Mucosa of descending colon (tissue), 3 donors: ENCODE data around the gene FAM210B. TPM values are rescaled to one million over a fixed set of nuclear protein-coding genes. Genes with fewer than 3 reads are reported as not detected.
"Not testable (repeated sequence)": the region's sequence is repeated elsewhere in the genome, so short reads cannot be mapped to it uniquely, and the experiment has no call there.

ENCODE experiments used
- ATAC-seq: fragments of 200-7000 bp; cut with Tn5 transposase; one replicate; pipeline ENCODE4 v1.9.1; 2020; ENCODE audit warnings: mild to moderate bottlenecking, moderate library complexity
- DNase-seq, 3 donors: peaks; one replicate each; pipeline ENCODE4 v3.0.0-alpha.2; 2020
- H3K36me3 ChIP-seq: fragments of 200-600 bp; one replicate; pipeline ENCODE4 v1.8.0; 2021; ENCODE audit warnings: low read depth, mild to moderate bottlenecking
- H3K4me1 ChIP-seq: fragments of 200-600 bp; one replicate; pipeline ENCODE4 v1.8.0; 2021; ENCODE audit warnings: low read depth, mild to moderate bottlenecking
- H3K4me3 ChIP-seq: fragments of 200-600 bp; one replicate; pipeline ENCODE4 v1.8.0; 2021; ENCODE audit warnings: mild to moderate bottlenecking
- H3K9me3 ChIP-seq: fragments of 200-600 bp; one replicate; pipeline ENCODE4 v1.8.0; 2021; ENCODE audit warnings: mild to moderate bottlenecking
- CTCF ChIP-seq: fragments of 200-600 bp; IDR thresholded peaks from one replicate; pipeline ENCODE4 v1.8.0; 2022; ENCODE audit warnings: antibody characterized with exemption, mild to moderate bottlenecking
- intact Hi-C, 2 donors: fragments of 100-400 bp; cut with DNase I in 1 of 2; cut with micrococcal nuclease in 1 of 2; formaldehyde crosslinking; loops; one replicate each; pipeline versions ENCODE4 v1.11.0 to v1.11.1; 2022; cut with DNase I, micrococcal nuclease
- total RNA-seq, 3 donors: library from RNA; stranded (reverse); fragmentation: NEBNext Ultra II Directional in 2 of 3; extraction: Animal tissue kit (Norgen Biotek cat#: 25700) in 2 of 3; gene quantifications; one replicate each; pipeline versions ENCODE4 v1.2.1 to v1.2.4, GENCODE V29; 2021 to 2023
- donor health status: DM: no; HTN: no; CAD: no; lungs with moderate emphysema.
- donor health status: DM: no; HTN: no; CAD: no.
- donor health status: DM: no; HTN: yes; CAD: no.

FAM210B gene
- total RNA-seq, 3 donors from 2014 or later: 27.5 to 49.5 (median 31.5) TPM

GRCh38 chr20:56323656-56324055 lies 35.1 kb upstream of the FAM210B start:
- Histone ChIP-seq H3K36me3 (no peaks in the 10 kb centered on the region), H3K4me3 (no peak overlapping the region), H3K4me1 (no peaks in the 10 kb centered on the region), H3K9me3 (no peaks in the 10 kb centered on the region)
- ATAC-seq (no peak), DNase-seq (no peak)
- TF ChIP-seq CTCF: no peak
- intact Hi-C loops: no loop called here

GRCh38 chr20:56324806-56325205 lies 34.0 kb upstream of the FAM210B start:
- Histone ChIP-seq H3K36me3 (no peaks in the 10 kb centered on the region), H3K4me3 (no peak overlapping the region), H3K9me3 (no peaks in the 10 kb centered on the region), H3K4me1 (no peaks in the 10 kb centered on the region)
- ATAC-seq (no peak), DNase-seq (no peak)
- intact Hi-C loops: no loop called here
- no peak for TF ChIP-seq CTCF

GRCh38 chr20:56328861-56329260 lies 29.9 kb upstream of the FAM210B start:
- H3K36me3 ChIP-seq: no peaks in the 10 kb centered on the region
- TF ChIP-seq CTCF: no peak
- ATAC-seq: no peak
- H3K4me3 ChIP-seq: no peak overlapping the region
- peak in 1 of 3 donors; percentile 25 for DNase-seq
- no peaks in the 10 kb centered on the region for H3K9me3 ChIP-seq
- intact Hi-C loops: no loop called here
- H3K4me1 ChIP-seq: no peaks in the 10 kb centered on the region

- H3K9me3 ChIP-seq, H3K4me3 ChIP-seq, ATAC-seq, DNase-seq, H3K4me1 ChIP-seq, intact Hi-C loops, H3K36me3 ChIP-seq: not testable (repeated sequence)
Measured at GRCh38 chr20:56336709-56337108, 22.1 kb upstream of the FAM210B start.

- H3K4me1 ChIP-seq: no peaks in the 10 kb centered on the region
- TF ChIP-seq CTCF: no peak
- no peak overlapping the region for H3K4me3 ChIP-seq
- DNase-seq (no peak), ATAC-seq (no peak)
- H3K36me3 ChIP-seq: no peaks in the 10 kb centered on the region
- H3K9me3 ChIP-seq: no peaks in the 10 kb centered on the region
- intact Hi-C loops: no loop called here
Measured at GRCh38 chr20:56342783-56343182, 16.0 kb upstream of the FAM210B start.

- peak; percentile 46 for TF ChIP-seq CTCF
- no peaks in the 10 kb centered on the region for H3K4me1 ChIP-seq
- no peaks in the 10 kb centered on the region for H3K36me3 ChIP-seq
- no peak overlapping the region for H3K4me3 ChIP-seq
- peak; percentile 35 for ATAC-seq
- H3K9me3 ChIP-seq: no peaks in the 10 kb centered on the region
- intact Hi-C loops: no loop called here
- DNase-seq: peak in 2 of 3 donors; percentile 25 to 41
Measured at GRCh38 chr20:56343861-56344381, 14.9 kb upstream of the FAM210B start.
